SK-N-MC (cell line): ENCODE measurements around the gene MEGF8.
"Not testable (repeated sequence)": the region's sequence is repeated elsewhere in the genome, so short reads cannot be mapped to it uniquely, and the experiment has no call there.

Experiments
- DNase-seq: peaks from one replicate; pipeline ENCODE4 v3.0.0-alpha.2; 2011; ENCODE audit warnings: low read depth, low spot score
- H3K27ac ChIP-seq: fragments of 200-600 bp; sonication (generic); 2 replicates; pipeline ENCODE4 v1.5.1; 2016; ENCODE audit warnings: mixed run types
- H3K36me3 ChIP-seq: fragments of 200-600 bp; sonication (generic); 2 replicates; pipeline ENCODE4 v1.6.1; 2017; ENCODE audit warnings: antibody characterized with exemption, low read length, mixed read lengths; ENCODE audit not compliant: insufficient read depth
- H3K4me3 ChIP-seq: fragments of 200-600 bp; sonication (generic); 2 replicates; pipeline ENCODE4 v1.5.1; 2016
- H3K9ac ChIP-seq: fragments of 200-600 bp; sonication (generic); 2 replicates; pipeline ENCODE4 v1.8.0; 2017; ENCODE audit warnings: mixed run types, mixed read lengths; ENCODE audit not compliant: insufficient read length
- H3K9me3 ChIP-seq: fragments of 200-600 bp; sonication (generic); 2 replicates; pipeline ENCODE4 v1.6.1; 2017; ENCODE audit warnings: low read depth, mild to moderate bottlenecking, antibody characterized with exemption, low read length, moderate library complexity, mixed read lengths
- EZH2 ChIP-seq: fragments of 200-600 bp; sonication (generic); IDR thresholded peaks from one replicate; pipeline ENCODE4 v1.6.1; 2017; ENCODE audit warnings: antibody characterized with exemption
- FOXP2 ChIP-seq: optimal IDR thresholded peaks from 2 replicates; pipeline ENCODE3; 2011; ENCODE audit warnings: mild to moderate bottlenecking, moderate library complexity; ENCODE audit not compliant: insufficient read depth; ENCODE audit errors: extremely low read length, control extremely low read depth
- POLR2AphosphoS5 ChIP-seq: IDR thresholded peaks from 2 replicates; pipeline ENCODE4 v1.6.1; 2012; ENCODE audit warnings: mild to moderate bottlenecking, low read depth, low read length, borderline replicate concordance

Gene MEGF8

DNA sequence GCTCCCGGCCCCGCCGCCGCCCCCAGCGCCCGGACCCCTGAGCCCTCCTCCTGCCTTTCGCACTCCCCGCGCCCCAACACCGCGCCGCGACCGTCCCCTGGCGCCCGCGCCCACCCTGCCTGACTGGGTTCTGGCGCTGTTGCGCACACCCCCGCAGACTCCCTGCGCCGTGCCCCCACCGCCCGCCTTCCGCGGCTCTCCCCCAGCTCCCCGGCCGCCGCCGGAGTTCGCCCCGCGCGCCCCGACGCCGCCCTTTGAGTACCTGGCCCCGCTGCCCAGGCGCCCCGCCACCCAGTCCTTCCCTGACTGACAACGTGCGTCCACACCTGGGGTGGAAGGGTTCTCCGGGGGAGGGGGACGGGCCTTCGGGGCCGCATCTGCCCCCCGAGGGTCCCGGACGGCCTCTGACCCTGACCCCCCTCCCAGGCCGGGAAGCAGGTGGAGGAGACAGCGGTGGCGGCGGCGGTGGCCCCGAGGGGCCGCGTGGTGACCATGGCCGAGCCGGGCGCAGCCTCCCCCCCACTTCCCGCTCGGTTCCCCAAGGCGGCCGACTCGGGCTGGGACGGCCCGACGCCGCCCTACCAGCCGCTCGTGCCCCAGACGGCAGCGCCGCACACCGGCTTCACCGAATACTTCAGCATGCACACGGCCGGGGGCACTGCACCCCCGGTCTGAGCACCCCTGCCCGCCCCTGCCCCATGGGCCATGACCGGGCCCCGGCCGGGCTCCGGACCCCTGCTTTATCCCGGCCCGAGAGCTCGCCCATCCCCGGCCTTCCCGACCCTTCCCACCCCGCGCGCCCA, 1.4 kb upstream of the MEGF8 start:
- Histone ChIP-seq H3K9me3 (no peaks in the 10 kb centered on the region), H3K27ac (no peak overlapping the region), H3K9ac (no peak overlapping the region), H3K36me3 (no peaks in the 10 kb centered on the region), H3K4me3 (peak overlapping the region; percentile 51)
- TF ChIP-seq POLR2AphosphoS5 (no peak), FOXP2 (no peak), EZH2 (no peak)
- DNase-seq: no peak

DNA sequence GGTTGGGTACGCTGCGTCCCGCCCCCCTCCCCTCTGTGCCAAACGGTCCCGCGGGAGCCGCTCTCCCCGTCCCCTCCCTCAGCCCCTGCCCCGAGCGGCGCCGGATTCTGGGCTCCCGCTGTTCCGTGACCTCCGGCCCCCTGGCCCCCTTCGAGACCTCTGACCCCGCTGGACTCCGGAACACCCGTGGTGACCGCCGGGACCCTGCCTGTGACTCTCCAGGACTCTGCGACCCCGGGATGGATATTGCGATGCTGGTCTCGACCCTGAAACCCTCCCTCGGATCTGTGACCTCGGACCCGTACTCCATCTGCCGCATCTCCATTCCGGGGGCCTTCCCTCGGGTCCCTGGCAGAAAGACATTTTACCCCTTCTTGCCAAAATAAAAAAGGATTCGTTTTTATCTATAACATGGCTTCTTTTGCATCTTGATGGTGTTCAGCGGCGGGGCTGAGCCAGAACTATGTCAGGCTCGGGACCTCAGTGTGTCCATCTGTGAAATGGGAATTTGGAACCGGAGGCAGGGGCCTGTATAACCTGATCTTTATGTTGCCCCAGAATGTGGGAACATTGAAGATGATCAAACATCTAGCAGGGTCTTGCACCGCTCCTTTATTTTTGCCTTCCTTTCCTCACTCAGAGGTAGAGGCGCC, 654 bp upstream of the MEGF8 start:
- Histone ChIP-seq H3K36me3 (no peaks in the 10 kb centered on the region), H3K27ac (no peak overlapping the region), H3K4me3 (peak overlapping the region; percentile 51), H3K9me3 (no peaks in the 10 kb centered on the region), H3K9ac (peak overlapping the region; percentile 8)
- DNase-seq: no peak
- TF ChIP-seq FOXP2: no peak

DNA sequence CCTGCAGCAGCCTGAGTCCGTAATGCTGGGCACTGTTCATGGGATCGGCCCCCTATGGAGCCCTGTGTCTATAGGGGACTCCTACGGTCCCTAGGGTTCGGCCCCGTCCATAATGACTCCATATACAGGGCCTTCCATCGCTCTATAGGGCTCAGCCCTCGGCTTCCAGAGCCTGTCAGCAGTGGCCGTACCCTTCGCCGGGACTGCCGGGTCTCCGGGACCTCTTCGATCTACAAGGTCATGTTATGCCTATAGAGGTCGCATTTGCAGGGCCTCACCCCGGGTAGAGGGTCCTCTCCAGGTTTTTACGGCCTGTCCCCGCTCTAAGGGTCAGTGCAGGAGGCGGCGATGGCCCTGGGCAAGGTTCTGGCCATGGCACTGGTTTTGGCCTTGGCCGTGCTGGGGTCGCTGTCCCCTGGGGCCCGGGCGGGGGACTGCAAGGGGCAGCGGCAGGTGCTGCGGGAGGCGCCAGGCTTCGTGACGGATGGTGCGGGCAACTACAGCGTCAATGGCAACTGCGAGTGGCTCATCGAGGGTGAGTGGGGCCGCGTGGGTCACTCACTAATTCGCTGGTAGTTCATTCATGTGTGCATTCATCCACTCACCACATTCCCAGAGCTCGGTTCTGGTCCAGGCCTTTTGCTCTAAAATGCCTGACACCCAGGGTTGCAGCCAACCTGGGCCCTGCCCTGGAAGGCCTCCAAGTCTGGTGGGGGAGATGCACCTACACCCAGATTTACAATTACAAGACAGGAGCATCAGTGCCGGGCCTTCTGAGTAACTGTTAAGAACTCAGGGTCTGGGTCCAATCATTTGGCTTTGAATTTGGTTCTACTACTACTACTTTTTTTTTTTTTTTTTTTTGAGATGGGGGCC, 699 bp downstream of the MEGF8 start:
- H3K27ac ChIP-seq: 0 out of 2 replicates have a peak overlapping the region, but pooled peaks have one; percentile 40
- no peak for DNase-seq
- no peaks in the 10 kb centered on the region for H3K36me3 ChIP-seq
- H3K9me3 ChIP-seq: no peaks in the 10 kb centered on the region
- peak overlapping the region; percentile 98 for H3K9ac ChIP-seq
- TF ChIP-seq POLR2AphosphoS5 (no peak), FOXP2 (no peak), EZH2 (no peak)
- peak overlapping the region; percentile 99 for H3K4me3 ChIP-seq

DNA sequence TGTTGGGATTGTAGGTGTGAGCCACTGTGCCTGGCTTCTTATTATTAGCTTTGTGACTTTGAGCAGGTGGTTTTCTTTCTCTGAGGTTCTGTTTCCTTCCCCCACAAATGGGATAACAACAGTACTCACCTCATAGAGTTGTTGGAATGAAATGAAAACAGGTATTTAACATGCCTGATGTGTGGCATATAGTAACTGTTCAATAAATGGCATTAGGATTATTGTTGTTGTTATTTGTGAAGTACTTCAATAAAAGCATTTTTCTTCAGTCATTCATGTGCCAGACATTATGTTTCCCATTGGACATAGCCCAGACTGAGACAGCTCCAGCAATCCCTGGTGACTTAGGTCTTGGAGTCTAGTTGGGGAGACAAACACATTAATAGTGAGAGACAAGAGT, 1.5 kb downstream of the MEGF8 start:
- Histone ChIP-seq H3K27ac (no peak overlapping the region), H3K4me3 (peak overlapping the region; percentile 99; the same call in 1 of the 2 replicates), H3K9me3 (no peaks in the 10 kb centered on the region), H3K9ac (peak overlapping the region; percentile 2), H3K36me3 (no peaks in the 10 kb centered on the region)
- TF ChIP-seq POLR2AphosphoS5 (no peak), FOXP2 (no peak), EZH2 (no peak)
- DNase-seq: no peak

DNA sequence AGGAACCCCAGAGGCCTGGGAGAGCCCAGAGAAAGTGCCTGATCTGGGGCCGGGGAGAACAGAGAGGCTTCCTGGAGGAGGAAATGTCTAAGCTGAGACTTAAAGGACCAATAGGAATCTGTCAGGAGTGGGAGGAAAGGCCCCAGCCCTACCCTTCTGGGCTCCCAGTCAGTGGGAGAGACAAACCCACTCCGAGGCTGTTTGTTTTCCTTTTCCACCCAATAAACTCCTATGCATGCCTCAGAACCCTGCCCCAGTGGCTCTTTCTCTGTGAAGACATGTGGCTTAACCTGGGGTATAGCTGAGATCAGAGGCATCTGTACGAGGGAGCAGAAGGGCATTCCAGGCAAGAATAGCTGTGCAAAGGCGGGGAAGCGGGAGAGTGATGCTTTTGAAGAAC, 1.9 kb downstream of the MEGF8 start:
- Histone ChIP-seq H3K9me3 (no peaks in the 10 kb centered on the region), H3K4me3 (no peak overlapping the region), H3K9ac (peak overlapping the region; percentile 2), H3K27ac (no peak overlapping the region), H3K36me3 (no peaks in the 10 kb centered on the region)
- TF ChIP-seq FOXP2 (no peak), POLR2AphosphoS5 (no peak), EZH2 (no peak)
- DNase-seq: no peak

DNA sequence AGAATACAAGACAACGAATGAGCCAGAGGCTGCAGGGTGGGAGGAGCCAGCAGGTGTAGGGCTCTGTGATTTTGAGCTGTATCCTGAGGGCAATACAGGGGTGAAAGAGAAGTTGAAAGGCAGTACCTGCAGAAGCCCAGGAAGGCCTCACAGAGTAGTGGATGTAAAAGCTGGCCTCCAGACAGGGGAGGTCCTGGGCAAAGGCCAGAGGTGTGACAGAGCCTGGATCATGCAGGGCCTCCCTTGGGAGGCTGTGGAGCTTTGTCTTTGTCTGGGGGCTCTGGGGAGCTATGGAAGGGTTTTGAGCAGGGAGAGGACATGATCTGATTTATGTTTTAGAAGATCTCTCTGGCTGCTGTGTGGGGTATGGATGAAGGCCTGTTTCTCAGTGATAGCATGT, 2.7 kb downstream of the MEGF8 start:
- DNase-seq: no peak
- H3K4me3 ChIP-seq: no peak overlapping the region
- no peaks in the 10 kb centered on the region for H3K9me3 ChIP-seq
- no peaks in the 10 kb centered on the region for H3K36me3 ChIP-seq
- no peak overlapping the region for H3K27ac ChIP-seq
- H3K9ac ChIP-seq: no peak overlapping the region
- TF ChIP-seq POLR2AphosphoS5: no peak
- TF ChIP-seq FOXP2: no peak
- TF ChIP-seq EZH2: no peak

DNA sequence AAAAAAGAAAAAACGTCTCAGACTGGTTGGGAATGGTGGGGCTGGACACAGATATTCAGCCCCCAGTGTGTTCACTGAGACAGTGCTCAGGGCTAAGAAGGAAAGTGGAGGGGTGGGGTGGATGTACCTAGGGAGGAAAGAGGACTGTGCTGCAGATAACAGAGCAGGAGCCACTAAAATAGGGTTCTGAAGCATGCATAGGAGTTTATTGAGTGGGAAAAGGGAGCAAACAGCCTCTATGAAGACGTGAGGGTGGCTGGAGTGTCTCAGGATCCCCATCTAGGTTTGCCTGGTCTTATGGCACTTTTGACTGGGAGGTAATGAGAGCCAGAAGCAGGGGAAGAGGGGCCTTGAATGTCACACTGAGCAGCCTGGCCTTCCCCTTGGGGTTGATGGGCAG, 3.4 kb downstream of the MEGF8 start:
- DNase-seq: no peak
- Histone ChIP-seq H3K36me3 (no peaks in the 10 kb centered on the region), H3K4me3 (no peak overlapping the region), H3K9ac (no peak overlapping the region), H3K9me3 (no peaks in the 10 kb centered on the region), H3K27ac (no peak overlapping the region)
- TF ChIP-seq POLR2AphosphoS5: no peak
- no peak for TF ChIP-seq FOXP2
- no peak for TF ChIP-seq EZH2

DNA sequence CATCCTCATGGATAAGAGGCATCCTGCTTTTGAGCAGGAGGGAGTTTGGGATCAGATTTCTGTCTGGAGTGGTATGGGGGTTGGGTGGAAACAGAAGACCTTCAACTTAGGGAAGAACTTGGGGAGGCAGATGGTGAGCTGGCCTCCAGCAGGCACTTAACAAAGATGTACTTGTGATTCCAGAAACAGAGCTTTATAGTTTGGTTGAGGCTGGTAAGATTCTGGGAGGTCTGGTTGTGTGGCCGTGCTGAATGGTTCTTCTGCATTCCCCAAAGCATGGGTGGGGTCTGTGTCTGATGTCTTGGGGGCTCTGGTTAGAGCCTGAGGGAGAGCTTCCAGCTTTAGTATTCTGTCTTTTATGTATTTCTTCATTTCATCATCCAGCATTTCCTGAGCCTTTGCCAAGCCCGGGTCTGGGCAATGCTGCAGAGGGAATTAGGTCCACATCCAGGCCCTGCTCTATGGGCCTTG, 4.8 kb downstream of the MEGF8 start:
- H3K27ac ChIP-seq: peak overlapping the region; percentile 46
- DNase-seq: no peak
- TF ChIP-seq FOXP2: no peak
- TF ChIP-seq POLR2AphosphoS5: no peak
- TF ChIP-seq EZH2: no peak

DNA sequence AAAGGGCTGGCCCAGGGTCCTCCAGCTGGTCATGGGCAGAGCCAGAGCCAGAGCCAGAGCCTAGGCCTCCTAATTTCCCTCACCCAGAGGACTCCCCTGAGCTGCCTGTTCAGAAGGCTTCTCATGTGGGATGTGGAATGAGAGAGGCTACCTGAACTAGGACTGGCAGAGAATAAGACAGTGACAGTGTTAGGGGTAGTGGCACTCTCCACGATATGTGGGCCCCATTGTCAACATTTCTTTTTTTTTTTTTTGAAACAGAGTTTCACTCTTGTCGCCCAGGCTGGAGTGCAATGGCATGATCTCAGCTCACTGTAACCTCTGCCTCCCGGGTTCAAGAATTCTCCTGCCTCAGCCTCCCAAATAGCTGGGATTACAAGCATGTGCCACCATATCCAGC, 5.9 kb downstream of the MEGF8 start:
- not testable (repeated sequence) for DNase-seq, H3K9ac ChIP-seq, H3K9me3 ChIP-seq, H3K36me3 ChIP-seq, H3K4me3 ChIP-seq, H3K27ac ChIP-seq

More for the DNA sequence above, 4.8 kb downstream of the MEGF8 start:
- H3K36me3 ChIP-seq: no peaks in the 10 kb centered on the region
- no peaks in the 10 kb centered on the region for H3K9me3 ChIP-seq
- H3K9ac ChIP-seq: peak overlapping the region; percentile 47
- H3K4me3 ChIP-seq: no peak overlapping the region
